Hematopoietic multipotent progenitor cell treated with erythropoietin and hydrocortisone succinate and interleukin-3 and kit ligand, for 4 days (in vitro differentiated cells): Measurements from ENCODE around the gene CNTNAP2.
"Not testable (repeated sequence)": the region's sequence is repeated elsewhere in the genome, so short reads cannot be mapped to it uniquely, and the experiment has no call there.

Experiments
- DNase-seq: peaks from one replicate; pipeline ENCODE4 v3.0.0-alpha.2; 2015

The CNTNAP2 gene

DNA sequence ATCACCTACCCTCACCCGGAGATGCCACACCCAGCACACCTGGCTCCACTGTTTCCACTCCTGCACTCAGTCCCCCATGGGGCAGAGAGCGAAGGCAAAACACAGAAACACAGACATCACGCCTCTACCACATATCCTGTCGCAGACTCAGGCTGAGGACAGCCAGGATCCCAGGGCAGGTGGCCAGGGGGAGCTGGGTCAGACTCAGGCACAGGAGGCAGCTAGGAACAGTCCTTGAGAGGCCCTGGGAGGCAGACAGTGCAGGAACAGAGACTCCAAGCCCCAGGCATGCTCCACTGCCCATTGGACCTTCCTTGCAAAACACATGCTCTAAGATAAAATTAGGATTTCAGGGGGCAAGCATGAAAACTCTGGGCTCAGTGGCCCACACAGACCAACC, 2319.5 kb downstream of the CNTNAP2 start:
- no peak for DNase-seq

DNA sequence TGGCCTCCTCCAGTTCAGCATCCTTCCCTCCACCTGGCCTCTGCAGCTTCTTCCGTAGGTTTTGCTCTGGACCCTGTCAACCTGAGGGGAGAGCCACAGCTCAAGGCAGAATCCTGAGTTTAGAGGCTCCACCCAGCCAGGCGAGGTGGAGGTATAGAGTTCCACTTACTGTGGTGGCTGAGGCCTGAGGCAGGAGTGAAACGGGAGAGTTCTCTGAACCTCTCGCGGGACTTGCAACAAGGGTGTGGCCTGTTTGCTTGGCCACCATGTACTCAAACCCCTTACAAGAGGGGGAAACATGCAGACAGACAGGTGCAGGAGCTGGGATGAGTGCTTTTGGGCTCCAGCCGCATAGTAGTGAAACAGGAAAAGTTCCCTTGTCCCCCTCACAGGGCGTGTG, 2320.0 kb downstream of the CNTNAP2 start:
- DNase-seq: no peak

GRCh38 chr7:148437043-148437442, 2320.4 kb downstream of the CNTNAP2 start:
- no peak for DNase-seq

GRCh38 chr7:148442141-148442655, 2325.6 kb downstream of the CNTNAP2 start:
- no peak for DNase-seq

DNA sequence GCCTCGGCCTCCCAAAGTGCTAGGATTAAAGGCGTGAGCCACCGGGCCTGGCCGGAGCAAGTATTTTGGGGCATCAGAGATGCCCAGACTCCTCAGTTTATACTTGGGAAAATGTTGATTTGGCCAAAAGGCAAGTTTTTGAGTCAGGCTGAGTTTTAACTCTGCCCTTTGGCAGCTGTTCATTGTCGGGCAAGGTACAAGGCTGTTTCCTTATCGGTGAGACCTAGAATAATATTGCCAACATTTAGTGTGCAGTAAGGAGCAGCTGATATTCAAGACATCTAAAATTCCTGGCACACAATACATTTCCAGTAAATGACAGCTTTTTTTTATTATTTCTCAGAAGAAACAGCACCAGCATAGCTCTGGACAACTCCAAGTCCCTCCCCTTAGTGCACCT, 2326.3 kb downstream of the CNTNAP2 start:
- DNase-seq: no peak

- no peak for DNase-seq
Observed at GRCh38 chr7:148445260-148446044, 2328.9 kb downstream of the CNTNAP2 start.

- no peak for DNase-seq
Observed at GRCh38 chr7:148447221-148447849, 2330.7 kb downstream of the CNTNAP2 start.

DNA sequence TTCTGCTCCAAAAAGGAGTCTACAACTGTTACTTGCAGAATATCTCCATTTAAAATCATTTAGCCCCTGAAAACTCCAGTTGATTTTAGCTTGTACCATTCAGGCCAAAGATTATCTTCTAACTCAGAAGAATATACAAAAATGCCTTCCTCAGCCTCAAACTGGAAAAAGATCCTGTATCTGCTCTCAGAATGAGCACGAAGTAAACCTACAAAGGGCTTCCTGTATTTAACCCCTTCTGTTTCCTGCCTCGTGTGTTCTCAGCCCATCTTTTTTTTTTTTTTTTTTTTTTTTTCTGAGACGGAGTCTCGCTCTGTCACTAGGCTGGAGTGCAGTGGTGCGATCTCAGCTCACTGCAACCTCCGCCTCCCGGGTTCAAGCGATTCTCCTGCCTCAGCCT, 2334.9 kb downstream of the CNTNAP2 start:
- DNase-seq: not testable (repeated sequence)

GRCh38 chr7:148456351-148456750, 2339.8 kb downstream of the CNTNAP2 start:
- DNase-seq: no peak

- no peak for DNase-seq
Observed at GRCh38 chr7:148457310-148457921, 2340.8 kb downstream of the CNTNAP2 start.

DNA sequence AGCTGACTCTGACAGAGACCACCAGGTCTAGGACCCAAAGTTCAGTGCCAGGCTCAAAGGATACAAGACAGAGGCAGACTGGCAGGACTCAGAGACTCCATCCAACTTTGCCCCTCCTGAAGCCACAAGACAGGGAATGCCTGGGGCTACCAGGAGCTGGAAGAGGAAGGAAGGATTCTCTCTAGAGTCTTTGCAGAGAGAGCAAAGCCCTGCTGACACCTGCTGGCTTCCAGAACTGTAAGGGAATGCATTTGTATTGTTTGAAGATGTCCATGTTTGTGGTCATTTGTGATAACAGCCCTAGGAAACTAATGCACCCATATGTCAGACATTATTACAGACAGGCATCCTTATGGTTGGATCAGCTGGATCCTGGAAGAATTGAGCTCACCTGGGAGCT, 2341.7 kb downstream of the CNTNAP2 start:
- DNase-seq: no peak

DNA sequence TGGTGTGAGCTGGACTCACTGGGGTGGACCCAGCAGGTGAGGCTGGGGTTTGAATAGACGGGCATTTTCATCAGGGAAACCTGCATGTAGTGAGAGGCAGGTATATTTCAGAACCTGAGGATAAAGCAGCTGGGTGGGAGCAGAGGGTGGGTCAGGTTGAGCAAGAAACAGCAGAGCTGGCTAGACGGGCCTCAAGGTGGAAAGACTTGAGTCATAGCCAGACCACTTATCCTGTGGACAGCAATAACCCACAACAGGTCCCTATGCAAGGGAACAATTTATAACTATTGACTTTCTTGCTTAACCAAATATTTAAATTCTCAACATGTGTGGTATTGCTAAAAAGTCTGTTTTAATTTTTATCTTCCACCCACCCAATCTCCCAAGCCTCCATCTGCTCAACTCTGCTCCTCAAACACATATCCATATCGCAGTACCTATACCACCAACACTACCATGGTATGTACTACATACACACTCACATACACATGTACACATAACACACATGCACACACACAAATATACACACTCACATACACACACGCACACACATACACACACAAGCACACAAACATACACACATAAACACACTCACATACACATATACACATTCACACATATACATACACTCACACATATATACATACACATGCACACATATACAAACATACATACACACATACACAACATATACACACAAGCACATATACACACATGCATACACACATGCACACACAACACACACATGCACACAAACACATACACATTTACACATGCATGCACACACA, 2345.0 kb downstream of the CNTNAP2 start:
- DNase-seq: no peak

- not testable (repeated sequence) for DNase-seq
Observed at GRCh38 chr7:148462774-148463173, 2346.2 kb downstream of the CNTNAP2 start.

GRCh38 chr7:148463210-148463609, 2346.6 kb downstream of the CNTNAP2 start:
- DNase-seq: no peak

GRCh38 chr7:148464947-148465346, 2348.3 kb downstream of the CNTNAP2 start:
- no peak for DNase-seq

DNA sequence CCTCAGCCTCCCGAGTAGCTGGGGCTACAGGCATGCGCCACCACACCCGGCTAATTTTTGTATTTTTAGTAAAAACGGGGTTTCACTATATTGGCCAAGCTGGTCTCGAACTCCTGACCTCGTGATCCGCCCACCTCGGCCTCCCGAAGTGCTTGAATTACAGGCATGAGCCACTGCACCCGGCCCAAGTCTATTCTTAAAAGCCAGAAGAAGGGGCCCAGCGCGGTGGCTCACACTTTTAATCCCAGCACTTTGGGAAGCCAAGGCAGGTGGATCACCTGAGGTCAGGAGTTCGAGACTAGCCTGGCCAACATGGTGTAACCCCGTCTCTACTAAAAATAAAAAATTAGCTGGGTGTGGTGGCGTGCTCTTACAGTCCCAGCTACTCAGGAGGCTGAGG, 2348.8 kb downstream of the CNTNAP2 start:
- DNase-seq: not testable (repeated sequence)

- DNase-seq: no peak
Observed at GRCh38 chr7:148466120-148466519, 2349.5 kb downstream of the CNTNAP2 start.

DNA sequence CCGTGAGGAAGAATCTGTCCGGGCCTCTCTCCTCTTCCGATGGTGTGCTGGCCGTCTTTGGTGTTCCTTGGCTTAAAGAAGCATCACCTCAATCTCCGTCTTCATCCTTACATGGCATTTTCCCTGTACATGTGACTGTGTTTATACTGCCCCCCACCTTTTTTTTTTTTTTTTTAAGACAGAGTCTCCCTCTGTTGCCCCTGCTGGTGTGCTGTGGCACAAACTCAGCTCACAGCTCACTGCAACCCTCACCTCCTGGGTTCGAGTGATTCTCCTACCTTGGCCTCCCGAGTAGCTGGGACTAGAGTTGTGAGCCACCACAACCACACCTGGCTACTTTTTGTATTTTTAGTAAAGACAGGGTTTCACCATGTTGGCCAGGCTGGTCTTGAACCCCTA, 2352.1 kb downstream of the CNTNAP2 start:
- DNase-seq: no peak
